ENCODE data around the gene ZNF521. TPM values are rescaled to one million over a fixed set of nuclear protein-coding genes. Genes with fewer than 3 reads are reported as not detected.

ZNF521 gene
- total RNA-seq, 2 donors from 2014 or later, result 21.4 to 26.9 TPM

- 88 to 94% methylated on average over 2 of the region's 2 CpGs for WGBS, 2 experiments (ENCODE audit: insufficient coverage in 1 of 2, insufficient read length in 1 of 2)
- H3K27me3 ChIP-seq (ENCODE audit: control insufficient read depth, insufficient read depth, low read length, poor library complexity, severe bottlenecking), result no peaks in the 10 kb centered on the region
- no peaks in the 10 kb centered on the region for H3K36me3 Mint-ChIP-seq (ENCODE audit: low read depth)
- no peaks in the 10 kb centered on the region for H3K36me3 ChIP-seq (ENCODE audit: control insufficient read depth, insufficient read depth, low read length)
- H3K4me3 Mint-ChIP-seq, result no peak overlapping the region
- no peaks in the 10 kb centered on the region for H3K9me3 ChIP-seq (ENCODE audit: control insufficient read depth, low read length)
- H3K9ac ChIP-seq (ENCODE audit: extremely low read depth, low read length, poor library complexity, severe bottlenecking), result no peak overlapping the region
- H3K4me1 ChIP-seq (ENCODE audit: control insufficient read depth, insufficient read depth, low read length), result no peaks in the 10 kb centered on the region
- DNase-seq, result no peak
- TF ChIP-seq CTCF (conservative IDR thresholded peaks at IDR 0.05), result no peak
- no peak overlapping the region for H3K27ac ChIP-seq (ENCODE audit: low read depth, low read length)
- H3K4me1 Mint-ChIP-seq, result peaks cover 4% of the 10 kb centered on the region
- no peak overlapping the region for H3K4me3 ChIP-seq (ENCODE audit: low read length)
- no peak overlapping the region for H3K27ac Mint-ChIP-seq
- H3K9me3 Mint-ChIP-seq, result no peaks in the 10 kb centered on the region
- H3K27me3 Mint-ChIP-seq (ENCODE audit: insufficient read depth), result no peaks in the 10 kb centered on the region
Observed at GRCh38 chr18:25295624-25296138, 56.3 kb downstream of the ZNF521 start.

- no peak overlapping the region for H3K27ac ChIP-seq (ENCODE audit: low read depth, low read length)
- H3K27me3 ChIP-seq (ENCODE audit: control insufficient read depth, insufficient read depth, low read length, poor library complexity, severe bottlenecking), result no peaks in the 10 kb centered on the region
- Mint-ChIP-seq H3K36me3 (ENCODE audit: low read depth) (no peaks in the 10 kb centered on the region), H3K4me3 (no peak overlapping the region), H3K9me3 (no peaks in the 10 kb centered on the region), H3K27ac (no peak overlapping the region), H3K27me3 (ENCODE audit: insufficient read depth) (no peaks in the 10 kb centered on the region), H3K4me1 (peaks cover 4% of the 10 kb centered on the region)
- no peaks in the 10 kb centered on the region for H3K9me3 ChIP-seq (ENCODE audit: control insufficient read depth, low read length)
- no peak for DNase-seq
- 93% methylated on average over 3 of the region's 3 CpGs; no CpG with 5 or more reads in 1 of the 2 experiments for WGBS, 2 experiments (ENCODE audit: insufficient coverage in 1 of 2, insufficient read length in 1 of 2)
- H3K36me3 ChIP-seq (ENCODE audit: control insufficient read depth, insufficient read depth, low read length), result no peaks in the 10 kb centered on the region
- no peak for TF ChIP-seq CTCF (conservative IDR thresholded peaks at IDR 0.05)
- H3K9ac ChIP-seq (ENCODE audit: extremely low read depth, low read length, poor library complexity, severe bottlenecking), result no peak overlapping the region
- no peaks in the 10 kb centered on the region for H3K4me1 ChIP-seq (ENCODE audit: control insufficient read depth, insufficient read depth, low read length)
- no peak overlapping the region for H3K4me3 ChIP-seq (ENCODE audit: low read length)
Observed at GRCh38 chr18:25291150-25291549, 60.8 kb downstream of the ZNF521 start.

GRCh38 chr18:25289001-25289631 is 62.9 kb downstream of the ZNF521 start:
- Histone ChIP-seq H3K4me1 (ENCODE audit: control insufficient read depth, insufficient read depth, low read length) (no peaks in the 10 kb centered on the region), H3K4me3 (ENCODE audit: low read length) (no peak overlapping the region), H3K9ac (ENCODE audit: extremely low read depth, low read length, poor library complexity, severe bottlenecking) (no peak overlapping the region), H3K9me3 (ENCODE audit: control insufficient read depth, low read length) (no peaks in the 10 kb centered on the region), H3K27me3 (ENCODE audit: control insufficient read depth, insufficient read depth, low read length, poor library complexity, severe bottlenecking) (no peaks in the 10 kb centered on the region), H3K27ac (ENCODE audit: low read depth, low read length) (peak overlapping the region; percentile 71), H3K36me3 (ENCODE audit: control insufficient read depth, insufficient read depth, low read length) (no peaks in the 10 kb centered on the region)
- DNase-seq, result no peak
- Mint-ChIP-seq H3K4me1 (peaks cover 4% of the 10 kb centered on the region), H3K36me3 (ENCODE audit: low read depth) (no peaks in the 10 kb centered on the region), H3K9me3 (no peaks in the 10 kb centered on the region), H3K4me3 (no peak overlapping the region), H3K27ac (no peak overlapping the region), H3K27me3 (ENCODE audit: insufficient read depth) (no peaks in the 10 kb centered on the region)
- WGBS, 2 experiments (ENCODE audit: insufficient coverage in 1 of 2, insufficient read length in 1 of 2), result 87% methylated on average over 9 of the region's 9 CpGs; no CpG with 5 or more reads in 1 of the 2 experiments
- no peak for TF ChIP-seq CTCF (conservative IDR thresholded peaks at IDR 0.05)
